Prostate gland (tissue), 2 donors: ENCODE data around the gene MGME1. TPM values are rescaled to one million over a fixed set of nuclear protein-coding genes. Genes with fewer than 3 reads are reported as not detected.

Experiments used
- DNase-seq: peaks from one replicate; pipeline ENCODE4 v3.0.0-alpha.2; 2019; ENCODE audit warnings: low spot score
- H3K27ac ChIP-seq, 2 donors: fragments of 200-600 bp; sonication (generic); 2 replicates each; pipeline ENCODE4 v1.5.1; 2017 to 2019
- H3K27me3 ChIP-seq: fragments of 200-600 bp; sonication (generic); replicated peaks from 2 replicates; pipeline ENCODE4 v1.5.1; 2019; ENCODE audit not compliant: insufficient read depth
- H3K36me3 ChIP-seq, 2 donors: fragments of 200-600 bp; sonication (generic); 1 replicate in 1 of 2; 2 replicates in 1 of 2; pipeline versions ENCODE4 v1.5.1 to v1.8.1; 2017 to 2019
- H3K4me1 ChIP-seq: fragments of 200-600 bp; sonication (generic); replicated peaks from 2 replicates; pipeline ENCODE4 v1.5.1; 2019
- H3K4me3 ChIP-seq, 2 donors: fragments of 200-600 bp; sonication (generic); 2 replicates each; pipeline ENCODE4 v1.5.1; 2017 to 2019
- H3K9me3 ChIP-seq: fragments of 200-600 bp; sonication (generic); 2 replicates; pipeline ENCODE4 v1.5.1; 2017
- CTCF ChIP-seq, 4 experiments: fragments of 200-600 bp in 2 of 4; fragments of 450-650 bp in 2 of 4; sonication (generic) in 2 of 4; IDR thresholded peaks; 1 replicate in 3 of 4; 2 replicates in 1 of 4; pipeline ENCODE4 v1.5.1; 2016 to 2019; ENCODE audit warnings: antibody characterized with exemption in 4 of 4, mild to moderate bottlenecking in 2 of 4, moderate library complexity in 2 of 4
- POLR2A ChIP-seq: fragments of 450-650 bp; IDR thresholded peaks from one replicate; pipeline ENCODE4 v1.6.1; 2016; ENCODE audit warnings: antibody characterized with exemption, mild to moderate bottlenecking
- POLR2AphosphoS5 ChIP-seq: sonication (generic); formaldehyde crosslinking; IDR thresholded peaks from one replicate; pipeline ENCODE4 v1.6.1; 2017; ENCODE audit warnings: antibody characterized with exemption
- WGBS: methylation state at CpG from one replicate; pipeline ENCODE4 v1.1.5; 2018; 5-methylcytosine and 5-hydroxymethylcytosine counted together
- intact Hi-C: fragments of 100-400 bp; cut with DNase I; formaldehyde crosslinking; loops from one replicate; pipeline ENCODE4 v1.14.2; 2022
- total RNA-seq, 2 donors: library from RNA; depleted of rRNA; stranded (reverse); fragments of >200 nt; gene quantifications; one replicate each; pipeline ENCODE4 v1.1.0, GENCODE V29; 2016

MGME1 gene
- total RNA-seq, 2 donors from 2014 or later = 11.1 to 15.5 TPM

DNA sequence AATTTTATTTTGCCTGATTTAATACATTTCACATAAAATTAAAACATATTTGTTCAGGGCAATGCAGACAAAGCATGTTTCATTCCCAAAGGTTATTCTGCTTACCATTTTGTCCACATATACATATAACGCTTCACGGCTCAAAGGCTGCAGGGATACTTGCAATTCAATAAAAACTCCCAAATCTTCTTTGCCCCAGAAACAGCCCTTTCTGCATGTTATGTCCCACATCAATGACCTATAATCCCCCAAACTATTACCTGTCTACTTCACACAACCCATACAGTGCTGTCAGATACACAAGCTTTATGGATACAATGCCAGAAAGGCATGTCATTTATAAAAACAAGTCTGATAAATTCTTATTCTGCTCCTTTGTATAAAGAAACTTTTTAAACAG lies 20.4 kb upstream of the MGME1 start:
- intact Hi-C loops = loop anchor here (5.0 kb wide), 1 partner anchor 44 kb away; no protein-coding TSS in a partner anchor
- no peak overlapping the region for H3K27ac ChIP-seq
- H3K4me1 ChIP-seq = no peaks in the 10 kb centered on the region
- WGBS = 96% methylated on average over 2 of the region's 2 CpGs
- TF ChIP-seq CTCF (IDR thresholded peaks at IDR 0.05) = no peak
- TF ChIP-seq POLR2A = no peak
- no peak for TF ChIP-seq POLR2AphosphoS5
- no peaks in the 10 kb centered on the region for H3K27me3 ChIP-seq
- no peak for DNase-seq
- H3K9me3 ChIP-seq = no peaks in the 10 kb centered on the region
- no peak overlapping the region for H3K4me3 ChIP-seq
- H3K36me3 ChIP-seq = peaks cover 0 to 7% of the 10 kb centered on the region in 2 donors

- intact Hi-C loops = loop anchor here (5.0 kb wide), 1 partner anchor 42 kb away; no protein-coding TSS in a partner anchor
- Histone ChIP-seq H3K27ac (no peak overlapping the region), H3K27me3 (no peaks in the 10 kb centered on the region), H3K4me1 (no peaks in the 10 kb centered on the region), H3K4me3 (no peak overlapping the region), H3K36me3 (peaks cover 0 to 7% of the 10 kb centered on the region in 2 donors), H3K9me3 (no peaks in the 10 kb centered on the region)
- TF ChIP-seq CTCF (IDR thresholded peaks at IDR 0.05) (no peak), POLR2A (no peak), POLR2AphosphoS5 (no peak)
- WGBS = 94% methylated on average over 4 of the region's 4 CpGs
- DNase-seq = no peak
Measured at GRCh38 chr20:17949899-17950298, 18.9 kb upstream of the MGME1 start.

- no peak for DNase-seq
- no peaks in the 10 kb centered on the region for H3K4me1 ChIP-seq
- H3K27ac ChIP-seq = no peak overlapping the region
- no peaks in the 10 kb centered on the region for H3K27me3 ChIP-seq
- no peak for TF ChIP-seq POLR2AphosphoS5
- no peak for TF ChIP-seq POLR2A
- no peak for TF ChIP-seq CTCF (IDR thresholded peaks at IDR 0.05)
- no peaks in the 10 kb centered on the region for H3K9me3 ChIP-seq
- peaks cover 0 to 7% of the 10 kb centered on the region in 2 donors for H3K36me3 ChIP-seq
- 83% methylated on average over 6 of the region's 6 CpGs for WGBS
- H3K4me3 ChIP-seq = no peak overlapping the region
- intact Hi-C loops = no loop called here
Measured at GRCh38 chr20:17950670-17951069, 18.1 kb upstream of the MGME1 start.

GRCh38 chr20:17951323-17951722 lies 17.5 kb upstream of the MGME1 start:
- Histone ChIP-seq H3K4me3 (no peak overlapping the region), H3K36me3 (peaks cover 0 to 7% of the 10 kb centered on the region in 2 donors), H3K4me1 (no peaks in the 10 kb centered on the region), H3K27ac (no peak overlapping the region), H3K27me3 (no peaks in the 10 kb centered on the region), H3K9me3 (no peaks in the 10 kb centered on the region)
- intact Hi-C loops = no loop called here
- DNase-seq = no peak
- WGBS = 92% methylated on average over 2 of the region's 2 CpGs
- TF ChIP-seq POLR2A = no peak
- no peak for TF ChIP-seq POLR2AphosphoS5
- no peak for TF ChIP-seq CTCF (IDR thresholded peaks at IDR 0.05)
